Upper lobe of right lung (tissue), 1 donor: Measurements from ENCODE around the gene PALB2. TPM values are rescaled to one million over a fixed set of nuclear protein-coding genes. Genes with fewer than 3 reads are reported as not detected.
"Not testable (repeated sequence)": the region's sequence is repeated elsewhere in the genome, so short reads cannot be mapped to it uniquely, and the experiment has no call there.

ENCODE experiments used
- ATAC-seq: fragments of 200-7000 bp; cut with Tn5 transposase; one replicate; pipeline ENCODE4 v1.9.1; 2020; ENCODE audit warnings: mild to moderate bottlenecking, moderate library complexity
- DNase-seq: peaks from one replicate; pipeline ENCODE4 v3.0.0-alpha.2; 2020
- H3K27ac ChIP-seq: fragments of 200-600 bp; one replicate; pipeline ENCODE4 v1.8.0; 2022
- H3K27me3 ChIP-seq: fragments of 200-600 bp; one replicate; pipeline ENCODE4 v1.8.0; 2022; ENCODE audit warnings: mild to moderate bottlenecking
- H3K36me3 ChIP-seq: fragments of 200-600 bp; one replicate; pipeline ENCODE4 v1.8.0; 2022
- H3K4me1 ChIP-seq: fragments of 200-600 bp; one replicate; pipeline ENCODE4 v1.8.0; 2022
- H3K4me3 ChIP-seq: fragments of 200-600 bp; one replicate; pipeline ENCODE4 v1.8.0; 2022; ENCODE audit warnings: mild to moderate bottlenecking
- H3K9me3 ChIP-seq: fragments of 200-600 bp; one replicate; pipeline ENCODE4 v1.8.0; 2022
- CTCF ChIP-seq: fragments of 200-600 bp; IDR thresholded peaks from one replicate; pipeline ENCODE4 v1.8.0; 2022; ENCODE audit warnings: antibody characterized with exemption
- intact Hi-C: fragments of 100-400 bp; cut with DNase I; formaldehyde crosslinking; loops from one replicate; pipeline ENCODE4 v1.11.0; 2022
- total RNA-seq: library from RNA; stranded (reverse); fragmentation: NEBNext Ultra II Directional; extraction: Animal tissue kit (Norgen Biotek cat#: 25700); gene quantifications from one replicate; pipeline ENCODE4 v1.2.1, GENCODE V29; 2021
- donor health status: DM: no; HTN: yes; CAD: no; lungs with severe emphysema.

Gene PALB2
- total RNA-seq, 1 donor from 2014 or later: 11.7 TPM

GRCh38 chr16:23640615-23640930 lies 537 bp downstream of the PALB2 start:
- no peaks in the 10 kb centered on the region for H3K27me3 ChIP-seq
- no peak for TF ChIP-seq CTCF
- peak overlapping the region; percentile 88 for H3K27ac ChIP-seq
- H3K4me1 ChIP-seq: peaks cover 20% of the 10 kb centered on the region
- no peak for DNase-seq
- ATAC-seq: peak; percentile 1
- H3K4me3 ChIP-seq: peak overlapping the region; percentile 96
- intact Hi-C loops: no loop called here
- H3K36me3 ChIP-seq: peaks cover 53% of the 10 kb centered on the region
- no peaks in the 10 kb centered on the region for H3K9me3 ChIP-seq

- intact Hi-C loops: no loop called here
- ATAC-seq (no peak), DNase-seq (no peak)
- no peak for TF ChIP-seq CTCF
- H3K9me3 ChIP-seq: no peaks in the 10 kb centered on the region
- no peak overlapping the region for H3K27ac ChIP-seq
- H3K36me3 ChIP-seq: peaks cover 56% of the 10 kb centered on the region
- H3K27me3 ChIP-seq: no peaks in the 10 kb centered on the region
- H3K4me1 ChIP-seq: peaks cover 9% of the 10 kb centered on the region
- H3K4me3 ChIP-seq: no peak overlapping the region
These were observed 5.2 kb downstream of the PALB2 start for GRCh38 chr16:23635958-23636357.

GRCh38 chr16:23634461-23635036 lies 6.6 kb downstream of the PALB2 start:
- intact Hi-C loops: no loop called here
- peaks cover under 1% of the 10 kb centered on the region for H3K4me1 ChIP-seq
- no peak for ATAC-seq
- H3K36me3 ChIP-seq: peaks cover 63% of the 10 kb centered on the region
- H3K9me3 ChIP-seq: no peaks in the 10 kb centered on the region
- TF ChIP-seq CTCF: no peak
- DNase-seq: no peak
- no peaks in the 10 kb centered on the region for H3K27me3 ChIP-seq
- H3K4me3 ChIP-seq: no peak overlapping the region
- H3K27ac ChIP-seq: no peak overlapping the region

GRCh38 chr16:23631874-23632273 lies 9.2 kb downstream of the PALB2 start:
- H3K27me3 ChIP-seq, H3K27ac ChIP-seq, H3K4me1 ChIP-seq, H3K9me3 ChIP-seq, H3K4me3 ChIP-seq, ATAC-seq, intact Hi-C loops, DNase-seq: not testable (repeated sequence)
- peaks cover 71% of the 10 kb centered on the region for H3K36me3 ChIP-seq

GRCh38 chr16:23629516-23629915 lies 11.6 kb downstream of the PALB2 start:
- no peak for TF ChIP-seq CTCF
- no peak overlapping the region for H3K27ac ChIP-seq
- H3K27me3 ChIP-seq: no peaks in the 10 kb centered on the region
- H3K4me3 ChIP-seq: no peak overlapping the region
- intact Hi-C loops: no loop called here
- no peak for DNase-seq
- no peaks in the 10 kb centered on the region for H3K9me3 ChIP-seq
- ATAC-seq: no peak
- peaks cover 68% of the 10 kb centered on the region for H3K36me3 ChIP-seq
- H3K4me1 ChIP-seq: no peaks in the 10 kb centered on the region

GRCh38 chr16:23624092-23624491 lies 17.0 kb downstream of the PALB2 start:
- Histone ChIP-seq H3K27ac (no peak overlapping the region), H3K27me3 (no peaks in the 10 kb centered on the region), H3K36me3 (peaks cover 90% of the 10 kb centered on the region), H3K9me3 (no peaks in the 10 kb centered on the region), H3K4me1 (no peaks in the 10 kb centered on the region), H3K4me3 (no peak overlapping the region)
- DNase-seq: no peak
- no peak for ATAC-seq
- intact Hi-C loops: no loop called here
- no peak for TF ChIP-seq CTCF
